Measurements from ENCODE around the gene DAPK1.

DAPK1 gene

GRCh38 chr9:87497604-87498045 is at the start of gene DAPK1:
Gene DAPK1, plus strand, starts transcription at chr9:87497867. Its CDS starts 1,211 bp downstream, at chr9:87499078.
- peak; percentile 73 for DNase-seq

GRCh38 chr9:87451149-87451548 is 46.5 kb upstream of the DAPK1 start:
- DNase-seq, result no peak

- DNase-seq, result no peak
Measured at GRCh38 chr9:87455407-87455806, 42.3 kb upstream of the DAPK1 start.

- DNase-seq, result peak; percentile 30
Measured at GRCh38 chr9:87461256-87461655, 36.4 kb upstream of the DAPK1 start.

- DNase-seq, result peak; percentile 90
Measured at GRCh38 chr9:87464110-87464991, 33.3 kb upstream of the DAPK1 start.

GRCh38 chr9:87464992-87465378 is 32.7 kb upstream of the DAPK1 start:
- no peak for DNase-seq

- DNase-seq, result no peak
Measured at GRCh38 chr9:87465816-87466215, 31.9 kb upstream of the DAPK1 start.

GRCh38 chr9:87467187-87467586 is 30.5 kb upstream of the DAPK1 start:
- DNase-seq, result no peak

- no peak for DNase-seq
Measured at GRCh38 chr9:87469793-87470465, 27.7 kb upstream of the DAPK1 start.

GRCh38 chr9:87471746-87472145 is 25.9 kb upstream of the DAPK1 start:
- DNase-seq, result no peak

- no peak for DNase-seq
Measured at GRCh38 chr9:87475463-87475862, 22.2 kb upstream of the DAPK1 start.

- DNase-seq, result peak; percentile 66
Measured at GRCh38 chr9:87478226-87478992, 19.3 kb upstream of the DAPK1 start.

GRCh38 chr9:87479801-87480201 is 17.9 kb upstream of the DAPK1 start:
- peak; percentile 98 for DNase-seq

GRCh38 chr9:87481890-87482855 is 15.5 kb upstream of the DAPK1 start:
- no peak for DNase-seq

GRCh38 chr9:87490225-87490624 is 7.4 kb upstream of the DAPK1 start:
- no peak for DNase-seq

- DNase-seq, result no peak
Measured at GRCh38 chr9:87490907-87491306, 6.8 kb upstream of the DAPK1 start.

- no peak for DNase-seq
Measured at GRCh38 chr9:87491523-87491922, 6.1 kb upstream of the DAPK1 start.

GRCh38 chr9:87492642-87493041 is 5.0 kb upstream of the DAPK1 start:
- no peak for DNase-seq

- peak; percentile 84 for DNase-seq
Measured at GRCh38 chr9:87494970-87495471, 2.6 kb upstream of the DAPK1 start.

GRCh38 chr9:87497080-87497603 is 525 bp upstream of the DAPK1 start:
- no peak for DNase-seq

- peak; percentile 50 for DNase-seq
Measured at GRCh38 chr9:87498046-87498810, 561 bp downstream of the DAPK1 start.

Measured in inflammatory macrophage treated with lipopolysaccharide for 4 hours (primary cell).